Muscle of leg (tissue), 11 donors: Measurements from ENCODE around the gene NTF3. TPM values are rescaled to one million over a fixed set of nuclear protein-coding genes. Genes with fewer than 3 reads are reported as not detected.

ENCODE experiments used
- DNase-seq: peaks from one replicate; pipeline ENCODE4 v3.0.0; 2013
- H3K27ac ChIP-seq: one replicate; pipeline ENCODE4 v1.5.1; 2013; ENCODE audit warnings: mild to moderate bottlenecking, low read length, control low read depth
- H3K27me3 ChIP-seq: one replicate; pipeline ENCODE4 v1.6.1; 2013; ENCODE audit warnings: low read length; ENCODE audit not compliant: control insufficient read depth, insufficient read depth
- H3K36me3 ChIP-seq: one replicate; pipeline ENCODE4 v1.6.1; 2013; ENCODE audit warnings: low read length; ENCODE audit not compliant: control insufficient read depth, insufficient read depth
- H3K4me1 ChIP-seq: one replicate; pipeline ENCODE4 v1.6.1; 2013; ENCODE audit warnings: low read length; ENCODE audit not compliant: control insufficient read depth, insufficient read depth
- H3K4me3 ChIP-seq: one replicate; pipeline ENCODE4 v1.5.1; 2013; ENCODE audit warnings: low read length, control low read depth
- H3K9me3 ChIP-seq: replicated peaks from 2 replicates; pipeline ENCODE4 v1.6.1; 2013; ENCODE audit warnings: low read depth, low read length; ENCODE audit not compliant: control insufficient read depth
- WGBS: methylation state at CpG from one replicate; pipeline ENCODE4 v1.1.5; 2013; ENCODE audit warnings: missing lambda C conversion rate; ENCODE audit not compliant: insufficient coverage; 5-methylcytosine and 5-hydroxymethylcytosine counted together
- polyA plus RNA-seq, 8 donors: library from polyadenylated mRNA; unstranded; fragments of 120-200 nt; gene quantifications; one replicate each; pipeline versions ENCODE4 v1.2.1 to v1.2.3, GENCODE V29; 2013; ENCODE audit warnings: inconsistent platforms in 1 of 8, low replicate concordance in 1 of 8; ENCODE audit not compliant: insufficient read length in 8 of 8, insufficient read depth in 1 of 8
- total RNA-seq: library from RNA; stranded (reverse); fragments of 120-200 nt; gene quantifications from one replicate; pipeline ENCODE4 v1.2.4, GENCODE V29; 2013

Gene NTF3
- total and polyA plus RNA-seq, 9 donors, result 2.0 to 7.3 (median 4.2) TPM

GRCh38 chr12:5498076-5498475 lies 66.2 kb downstream of the NTF3 start:
- DNase-seq, result no peak
- no CpG with 5 or more reads among the region's 3 CpGs for WGBS
- no peaks in the 10 kb centered on the region for H3K27me3 ChIP-seq
- H3K27ac ChIP-seq, result no peak overlapping the region
- no peaks in the 10 kb centered on the region for H3K4me1 ChIP-seq
- H3K9me3 ChIP-seq, result no peaks in the 10 kb centered on the region
- no peak overlapping the region for H3K4me3 ChIP-seq
- H3K36me3 ChIP-seq, result no peaks in the 10 kb centered on the region

- no peaks in the 10 kb centered on the region for H3K36me3 ChIP-seq
- 85% methylated on average over 6 of the region's 8 CpGs for WGBS
- no peak overlapping the region for H3K27ac ChIP-seq
- no peaks in the 10 kb centered on the region for H3K27me3 ChIP-seq
- H3K9me3 ChIP-seq, result no peaks in the 10 kb centered on the region
- DNase-seq, result no peak
- H3K4me1 ChIP-seq, result peaks cover 3% of the 10 kb centered on the region
- H3K4me3 ChIP-seq, result no peak overlapping the region
Observed at GRCh38 chr12:5498806-5499205, 66.9 kb downstream of the NTF3 start.

GRCh38 chr12:5499566-5500330 lies 67.8 kb downstream of the NTF3 start:
- H3K4me3 ChIP-seq, result no peak overlapping the region

GRCh38 chr12:5500331-5500659 lies 68.4 kb downstream of the NTF3 start:
- WGBS, result 62% methylated on average over 4 of the region's 7 CpGs
- H3K4me1 ChIP-seq, result peaks cover 5% of the 10 kb centered on the region
- no peaks in the 10 kb centered on the region for H3K36me3 ChIP-seq
- H3K9me3 ChIP-seq, result no peaks in the 10 kb centered on the region
- no peak overlapping the region for H3K4me3 ChIP-seq
- H3K27me3 ChIP-seq, result no peaks in the 10 kb centered on the region
- H3K27ac ChIP-seq, result no peak overlapping the region
- no peak for DNase-seq

More at GRCh38 chr12:5499566-5500330, 67.8 kb downstream of the NTF3 start:
- Histone ChIP-seq H3K4me1 (peaks cover 5% of the 10 kb centered on the region), H3K27ac (no peak overlapping the region), H3K27me3 (no peaks in the 10 kb centered on the region), H3K36me3 (no peaks in the 10 kb centered on the region), H3K9me3 (no peaks in the 10 kb centered on the region)
- 59% methylated on average over 8 of the region's 9 CpGs for WGBS
- DNase-seq, result no peak

- Histone ChIP-seq H3K4me1 (peaks cover 11% of the 10 kb centered on the region), H3K9me3 (no peaks in the 10 kb centered on the region), H3K36me3 (no peaks in the 10 kb centered on the region), H3K27me3 (no peaks in the 10 kb centered on the region), H3K27ac (no peak overlapping the region), H3K4me3 (no peak overlapping the region)
- DNase-seq, result no peak
- WGBS, result 57% methylated on average over 1 of the region's 6 CpGs
Observed at GRCh38 chr12:5503774-5504173, 71.9 kb downstream of the NTF3 start.

- no peak overlapping the region for H3K27ac ChIP-seq
- H3K4me1 ChIP-seq, result peaks cover 12% of the 10 kb centered on the region
- H3K4me3 ChIP-seq, result no peak overlapping the region
- H3K9me3 ChIP-seq, result no peaks in the 10 kb centered on the region
- no peak for DNase-seq
- no peaks in the 10 kb centered on the region for H3K36me3 ChIP-seq
- H3K27me3 ChIP-seq, result no peaks in the 10 kb centered on the region
- 89% methylated on average over 2 of the region's 4 CpGs for WGBS
Observed at GRCh38 chr12:5505116-5505515, 73.2 kb downstream of the NTF3 start.

GRCh38 chr12:5505751-5506150 lies 73.8 kb downstream of the NTF3 start:
- H3K36me3 ChIP-seq, result no peaks in the 10 kb centered on the region
- 88% methylated on average over 1 of the region's 2 CpGs for WGBS
- H3K4me1 ChIP-seq, result peaks cover 18% of the 10 kb centered on the region
- no peak overlapping the region for H3K27ac ChIP-seq
- H3K27me3 ChIP-seq, result peaks cover 3% of the 10 kb centered on the region
- no peaks in the 10 kb centered on the region for H3K9me3 ChIP-seq
- no peak overlapping the region for H3K4me3 ChIP-seq
- DNase-seq, result no peak

- H3K9me3 ChIP-seq, result no peaks in the 10 kb centered on the region
- no peak overlapping the region for H3K4me3 ChIP-seq
- WGBS, result 67% methylated on average over 3 of the region's 4 CpGs
- H3K27ac ChIP-seq, result no peak overlapping the region
- H3K27me3 ChIP-seq, result peaks cover 3% of the 10 kb centered on the region
- H3K36me3 ChIP-seq, result no peaks in the 10 kb centered on the region
- DNase-seq, result no peak
- H3K4me1 ChIP-seq, result peaks cover 20% of the 10 kb centered on the region
Observed at GRCh38 chr12:5506295-5506694, 74.4 kb downstream of the NTF3 start.

GRCh38 chr12:5506821-5507231 lies 74.9 kb downstream of the NTF3 start:
- peak; percentile 73 for DNase-seq

GRCh38 chr12:5507401-5507935 lies 75.6 kb downstream of the NTF3 start:
- Histone ChIP-seq H3K27me3 (peaks cover 6% of the 10 kb centered on the region), H3K4me3 (no peak overlapping the region), H3K27ac (no peak overlapping the region), H3K9me3 (no peaks in the 10 kb centered on the region), H3K36me3 (no peaks in the 10 kb centered on the region), H3K4me1 (peaks cover 32% of the 10 kb centered on the region)
- 83% methylated on average over 5 of the region's 8 CpGs for WGBS
- no peak for DNase-seq

More at GRCh38 chr12:5506821-5507231, 74.9 kb downstream of the NTF3 start:
- Histone ChIP-seq H3K27me3 (peaks cover 6% of the 10 kb centered on the region), H3K4me3 (no peak overlapping the region), H3K9me3 (no peaks in the 10 kb centered on the region), H3K4me1 (peaks cover 26% of the 10 kb centered on the region), H3K36me3 (no peaks in the 10 kb centered on the region), H3K27ac (no peak overlapping the region)
- 24% methylated on average over 5 of the region's 6 CpGs for WGBS
